Ectodermal cell (in vitro differentiated cells): ENCODE measurements around the gene C20orf204.
"Not testable (repeated sequence)": the region's sequence is repeated elsewhere in the genome, so short reads cannot be mapped to it uniquely, and the experiment has no call there.

ENCODE experiments used
- H3K27ac ChIP-seq: 2 replicates; pipeline ENCODE4 v1.7.0; 2013; ENCODE audit warnings: mild to moderate bottlenecking, low read depth, low read length; ENCODE audit not compliant: insufficient read depth, poor library complexity, severe bottlenecking
- H3K27me3 ChIP-seq: 2 replicates; pipeline ENCODE4 v1.7.0; 2013; ENCODE audit warnings: mild to moderate bottlenecking, low read length; ENCODE audit not compliant: insufficient read depth, control insufficient read depth, poor library complexity, severe bottlenecking
- H3K36me3 ChIP-seq: one replicate; pipeline ENCODE4 v1.7.0; 2013; ENCODE audit warnings: low read length; ENCODE audit not compliant: control insufficient read depth, insufficient read depth
- H3K4me1 ChIP-seq: one replicate; pipeline ENCODE4 v1.7.0; 2013; ENCODE audit warnings: low read length; ENCODE audit not compliant: control insufficient read depth, insufficient read depth
- H3K4me3 ChIP-seq: 2 replicates; pipeline ENCODE4 v1.7.0; 2013; ENCODE audit warnings: low read depth, low read length, control low read depth; ENCODE audit not compliant: insufficient read depth
- H3K9me3 ChIP-seq: 2 replicates; pipeline ENCODE4 v1.7.0; 2013; ENCODE audit warnings: mild to moderate bottlenecking, low read length, moderate library complexity; ENCODE audit not compliant: control insufficient read depth
- WGBS, 2 experiments: methylation state at CpG; one replicate each; pipeline ENCODE4 v1.1.7; 2013; ENCODE audit warnings: missing lambda C conversion rate in 2 of 2; 5-methylcytosine and 5-hydroxymethylcytosine counted together

C20orf204 gene

DNA sequence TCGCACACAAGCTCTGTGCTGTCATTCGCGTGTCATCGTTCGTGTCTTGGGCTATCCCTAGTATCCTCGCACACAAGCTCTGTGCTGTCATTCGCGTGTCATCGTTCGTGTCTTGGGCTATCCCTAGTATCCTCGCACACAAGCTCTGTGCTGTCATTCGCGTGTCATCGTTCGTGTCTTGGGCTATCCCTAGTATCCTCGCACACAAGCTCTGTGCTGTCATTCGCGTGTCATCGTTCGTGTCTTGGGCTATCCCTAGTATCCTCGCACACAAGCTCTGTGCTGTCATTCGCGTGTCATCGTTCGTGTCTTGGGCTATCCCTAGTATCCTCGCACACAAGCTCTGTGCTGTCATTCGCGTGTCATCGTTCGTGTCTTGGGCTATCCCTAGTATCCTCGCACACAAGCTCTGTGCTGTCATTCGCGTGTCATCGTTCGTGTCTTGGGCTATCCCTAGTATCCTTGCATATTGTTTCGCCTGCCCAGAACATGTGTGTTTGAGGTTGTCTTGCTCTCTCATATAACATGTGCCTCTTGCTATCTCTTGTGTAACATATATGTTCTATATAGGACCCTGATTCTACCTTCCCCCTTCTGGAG lies 51.3 kb downstream of the C20orf204 start:
- H3K36me3 ChIP-seq, H3K9me3 ChIP-seq, H3K4me3 ChIP-seq, H3K27ac ChIP-seq: not testable (repeated sequence)
- peaks cover 59% of the 10 kb centered on the region for H3K27me3 ChIP-seq
- peaks cover 21% of the 10 kb centered on the region for H3K4me1 ChIP-seq
- 96% methylated on average over 6 of the region's 36 CpGs for WGBS, 2 experiments

DNA sequence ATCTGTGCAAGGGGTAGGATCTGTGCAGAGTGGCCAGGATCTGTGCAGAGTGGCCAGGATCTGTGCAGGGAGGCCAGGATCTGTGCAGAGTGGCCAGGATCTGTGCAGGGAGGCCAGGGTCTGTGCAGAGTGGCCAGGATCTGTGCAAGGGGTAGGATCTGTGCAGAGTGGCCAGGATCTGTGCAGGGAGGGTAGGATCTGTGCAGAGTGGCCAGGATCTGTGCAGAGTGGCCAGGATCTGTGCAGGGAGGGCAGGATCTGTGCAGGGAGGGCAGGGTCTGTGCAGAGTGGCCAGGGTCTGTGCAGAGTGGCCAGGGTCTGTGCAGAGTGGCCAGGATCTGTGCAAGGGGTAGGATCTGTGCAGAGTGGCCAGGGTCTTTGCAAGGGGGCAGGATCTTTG lies 52.6 kb downstream of the C20orf204 start:
- peaks cover 16% of the 10 kb centered on the region for H3K4me1 ChIP-seq
- not testable (repeated sequence) for H3K4me3 ChIP-seq, H3K36me3 ChIP-seq, H3K27ac ChIP-seq, H3K9me3 ChIP-seq
- peaks cover 50% of the 10 kb centered on the region for H3K27me3 ChIP-seq
